Upper lobe of left lung (tissue), 6 donors: ENCODE measurements around the gene PCGF1. TPM values are rescaled to one million over a fixed set of nuclear protein-coding genes. Genes with fewer than 3 reads are reported as not detected.

ENCODE experiments used
- ATAC-seq, 2 donors: fragments of 200-7000 bp; cut with Tn5 transposase; one replicate each; pipeline ENCODE4 v1.9.1; 2022; ENCODE audit warnings: mild to moderate bottlenecking in 2 of 2, moderate library complexity in 2 of 2; ENCODE audit not compliant: low FRiP score in 2 of 2
- DNase-seq, 2 donors: peaks; one replicate each; pipeline ENCODE4 v3.0.0-alpha.2; 2019 to 2020
- H3K27ac ChIP-seq, 4 donors: fragments of 200-600 bp; sonication (generic); one replicate each; pipeline ENCODE4 v1.5.1; 2016 to 2019
- H3K27me3 ChIP-seq, 4 donors: fragments of 200-600 bp; sonication (generic); one replicate each; pipeline ENCODE4 v1.5.1; 2017 to 2019
- H3K36me3 ChIP-seq, 4 donors: fragments of 200-600 bp; sonication (generic); one replicate each; pipeline ENCODE4 v1.5.1; 2016 to 2019
- H3K4me1 ChIP-seq, 4 donors: fragments of 200-600 bp; sonication (generic); one replicate each; pipeline ENCODE4 v1.5.1; 2018 to 2019
- H3K4me3 ChIP-seq, 4 donors: fragments of 200-600 bp; sonication (generic); one replicate each; pipeline ENCODE4 v1.5.1; 2017 to 2019; ENCODE audit warnings: mild to moderate bottlenecking in 2 of 4, moderate library complexity in 1 of 4
- H3K9me3 ChIP-seq, 4 donors: fragments of 200-600 bp; sonication (generic); one replicate each; pipeline ENCODE4 v1.5.1; 2018 to 2019
- EP300 ChIP-seq, 4 donors: sonication (generic); formaldehyde crosslinking; IDR thresholded peaks; one replicate each; pipeline ENCODE4 v1.5.1; 2017; ENCODE audit warnings: antibody characterized with exemption in 4 of 4, control low read depth in 2 of 4
- POLR2A ChIP-seq, 4 donors: fragments of 450-650 bp; IDR thresholded peaks; one replicate each; pipeline ENCODE4 v1.5.1; 2016 to 2017; ENCODE audit warnings: antibody characterized with exemption in 4 of 4, mild to moderate bottlenecking in 2 of 4
- POLR2AphosphoS5 ChIP-seq, 2 donors: sonication (generic); formaldehyde crosslinking; IDR thresholded peaks; one replicate each; pipeline ENCODE4 v1.5.1; 2017; ENCODE audit warnings: antibody characterized with exemption in 2 of 2
- WGBS, 2 donors: methylation state at CpG; one replicate each; pipeline ENCODE4 v1.1.5; 2017 to 2018; 5-methylcytosine and 5-hydroxymethylcytosine counted together
- total RNA-seq, 6 donors: library from RNA; depleted of rRNA in 4 of 6; stranded (reverse); fragments of >200 nt in 4 of 6; gene quantifications; one replicate each; pipeline versions ENCODE4 v1.1.0 to v1.2.1, GENCODE V29; 2016 to 2021
- TF ChIP-seq, protein P1 (sequence below), 6 experiments: fragments of 450-650 bp in 4 of 6; fragments of 200-600 bp in 2 of 6; sonication (generic) in 2 of 6; IDR thresholded peaks; one replicate each; pipeline ENCODE4 v1.5.1; 2016 to 2019; ENCODE audit warnings: antibody characterized with exemption in 6 of 6
- donor health status: DM: no; HTN: no; CAD: no; lungs with moderate emphysema.
- donor health status: DM: no; HTN: yes; CAD: no; lungs with severe emphysema.

Gene PCGF1
- total RNA-seq, 6 donors from 2014 or later: 15.4 to 43.2 (median 34.6) TPM

- DNase-seq (peak; percentile 63 to 92), ATAC-seq (peak; percentile 69 to 86)
- H3K27me3 ChIP-seq: no peaks in the 10 kb centered on the region
- H3K4me1 ChIP-seq: peaks cover 11 to 28% (median 13%) of the 10 kb centered on the region in 4 donors
- 2 to 7% methylated on average over 41 to 47 of the region's 58 CpGs for WGBS, 2 donors
- H3K27ac ChIP-seq: peak overlapping the region; percentile 87 to 89 (median 88)
- TF ChIP-seq EP300 (IDR thresholded peaks at IDR 0.05) (no peak), POLR2A (IDR thresholded peaks at IDR 0.05) (no peak), POLR2AphosphoS5 (IDR thresholded peaks at IDR 0.05) (no peak)
- TF ChIP-seq, protein P1, sequence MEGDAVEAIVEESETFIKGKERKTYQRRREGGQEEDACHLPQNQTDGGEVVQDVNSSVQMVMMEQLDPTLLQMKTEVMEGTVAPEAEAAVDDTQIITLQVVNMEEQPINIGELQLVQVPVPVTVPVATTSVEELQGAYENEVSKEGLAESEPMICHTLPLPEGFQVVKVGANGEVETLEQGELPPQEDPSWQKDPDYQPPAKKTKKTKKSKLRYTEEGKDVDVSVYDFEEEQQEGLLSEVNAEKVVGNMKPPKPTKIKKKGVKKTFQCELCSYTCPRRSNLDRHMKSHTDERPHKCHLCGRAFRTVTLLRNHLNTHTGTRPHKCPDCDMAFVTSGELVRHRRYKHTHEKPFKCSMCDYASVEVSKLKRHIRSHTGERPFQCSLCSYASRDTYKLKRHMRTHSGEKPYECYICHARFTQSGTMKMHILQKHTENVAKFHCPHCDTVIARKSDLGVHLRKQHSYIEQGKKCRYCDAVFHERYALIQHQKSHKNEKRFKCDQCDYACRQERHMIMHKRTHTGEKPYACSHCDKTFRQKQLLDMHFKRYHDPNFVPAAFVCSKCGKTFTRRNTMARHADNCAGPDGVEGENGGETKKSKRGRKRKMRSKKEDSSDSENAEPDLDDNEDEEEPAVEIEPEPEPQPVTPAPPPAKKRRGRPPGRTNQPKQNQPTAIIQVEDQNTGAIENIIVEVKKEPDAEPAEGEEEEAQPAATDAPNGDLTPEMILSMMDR (IDR thresholded peaks at IDR 0.05): peak in 3 of 6 experiments; percentile 8 to 33 (median 24)
- H3K36me3 ChIP-seq: peaks cover 0 to 9% (median 7%) of the 10 kb centered on the region in 4 donors
- H3K4me3 ChIP-seq: peak overlapping the region; percentile 68 to 97 (median 72)
- no peaks in the 10 kb centered on the region for H3K9me3 ChIP-seq
Measured at GRCh38 chr2:74554820-74555531, 47.5 kb upstream of the PCGF1 start.

DNA sequence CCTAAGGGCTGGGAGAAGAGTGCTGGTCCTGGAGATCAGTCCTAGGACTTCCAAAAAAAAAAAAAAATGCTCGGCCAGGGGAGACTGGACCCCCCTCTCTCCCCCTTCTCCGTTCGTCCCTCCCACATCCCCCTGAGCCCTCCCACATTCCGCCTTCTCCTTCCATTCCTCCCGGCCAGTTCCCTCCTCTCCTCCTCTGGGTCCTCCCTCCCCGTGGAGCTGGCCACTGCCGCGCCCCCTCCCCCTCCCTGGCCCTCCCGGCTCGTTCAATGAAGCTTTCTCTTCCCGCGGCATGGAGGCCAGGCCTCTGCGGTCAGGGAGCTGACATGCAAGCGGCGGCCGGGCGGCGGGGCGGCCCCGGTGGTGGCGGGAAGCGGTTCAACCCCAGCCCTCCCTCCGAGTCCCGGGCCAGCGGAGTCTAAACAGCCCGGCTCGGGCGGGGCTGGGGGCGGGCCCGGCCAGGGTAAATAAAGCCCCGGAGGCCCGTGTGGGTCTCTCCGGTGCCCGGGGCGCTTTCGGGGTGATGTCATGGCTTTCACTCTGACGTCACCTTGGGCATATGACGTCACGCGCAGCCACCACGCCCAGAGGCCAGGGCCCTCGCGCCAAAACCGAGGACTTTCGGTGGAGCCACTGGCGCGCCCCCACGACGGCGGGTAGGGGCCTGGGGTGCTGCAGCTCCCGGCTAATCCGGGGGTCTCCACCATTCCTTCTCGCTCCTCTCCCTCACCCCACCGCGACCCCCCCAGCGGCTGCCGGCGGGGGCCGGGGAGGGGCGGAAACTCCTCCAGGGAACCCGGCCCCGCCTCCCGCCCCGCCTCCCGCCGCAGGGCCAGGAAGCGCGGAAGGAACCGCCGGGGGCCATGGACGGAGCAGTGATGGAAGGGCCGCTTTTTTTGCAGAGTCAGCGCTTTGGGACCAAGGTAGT lies 46.7 kb upstream of the PCGF1 start, which contains the start of the genes DOK1 and LOXL3:
TSS of gene DOK1 (plus strand) at position 829 of the 928 bp plus-strand sequence. CDS start at position 864, 35 bp downstream.
TSS of gene LOXL3 (minus strand) at position 51 of the 928 bp plus-strand sequence. CDS start 1,308 bp downstream, outside the sequence.
- peak; percentile 92 to 94 for ATAC-seq
- Histone ChIP-seq H3K27me3 (no peaks in the 10 kb centered on the region), H3K27ac (peak within 1 kb of the TSS; percentile 87 to 89 (median 88)), H3K36me3 (peaks cover 0 to 9% (median 7%) of the 10 kb centered on the region in 4 donors), H3K4me1 (peaks cover 18 to 37% (median 21%) of the 10 kb centered on the region in 4 donors), H3K4me3 (peak within 1 kb of the TSS; percentile 68 to 97 (median 72)), H3K9me3 (no peaks in the 10 kb centered on the region)
- 2% methylated on average over 28 to 48 of the region's 73 CpGs for WGBS, 2 donors
- TF ChIP-seq EP300 (IDR thresholded peaks at IDR 0.05) (no peak), POLR2AphosphoS5 (IDR thresholded peaks at IDR 0.05) (peak in 1 of 2 donors; percentile 51), POLR2A (IDR thresholded peaks at IDR 0.05) (peak in 2 of 4 donors; percentile 40 to 55)
- TF ChIP-seq, protein P1 (IDR thresholded peaks at IDR 0.05): peak in 1 of 6 experiments; percentile 25
- DNase-seq: peak; percentile 92 to 98

DNA sequence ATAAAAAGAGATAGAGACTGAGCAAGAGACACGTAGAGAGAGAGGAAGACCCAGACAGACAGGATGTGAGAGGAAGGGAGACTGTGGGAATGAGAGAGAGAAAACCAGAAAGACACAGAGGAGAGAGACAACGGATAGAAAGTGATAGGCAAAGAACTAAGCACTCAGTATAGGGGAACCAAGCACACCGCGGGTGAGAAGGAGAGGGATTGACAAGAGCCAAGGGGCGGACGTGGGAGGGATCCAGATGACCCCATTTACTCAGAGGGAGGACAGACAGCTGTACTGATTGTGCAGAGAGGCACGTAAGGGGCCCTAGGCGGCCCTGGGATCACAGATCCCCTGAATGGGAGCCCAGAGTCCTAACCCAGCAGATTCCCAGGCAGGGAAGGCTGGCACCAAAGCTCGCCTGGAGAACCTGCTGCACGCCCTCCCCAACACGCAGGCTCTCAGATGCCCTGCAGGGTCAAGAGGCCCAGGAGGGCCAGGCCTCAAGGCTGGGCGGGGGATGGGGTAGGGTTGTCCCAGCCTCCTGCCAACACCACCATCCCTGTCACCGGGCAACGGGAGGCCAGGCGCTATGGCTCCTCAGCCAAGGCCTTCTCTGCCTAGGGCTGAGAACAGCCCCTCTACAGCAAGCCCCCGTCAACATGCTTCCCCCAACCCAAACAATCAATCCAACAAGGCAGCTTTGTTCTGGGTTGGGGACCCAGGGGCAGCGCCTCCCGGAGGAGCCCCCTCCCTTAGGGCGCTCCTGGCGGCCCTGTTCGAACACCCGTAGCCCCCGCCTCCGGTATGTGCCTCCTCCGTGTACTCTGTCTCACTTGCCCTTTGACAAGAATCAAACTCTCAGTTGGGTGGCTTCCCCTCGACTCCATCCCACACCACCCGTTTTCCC lies 45.7 kb upstream of the PCGF1 start:
- H3K4me3 ChIP-seq: peak overlapping the region in 3 of 4 donors; percentile 70 to 97 (median 73)
- ATAC-seq: no peak
- no peaks in the 10 kb centered on the region for H3K9me3 ChIP-seq
- DNase-seq: peak in 1 of 2 donors; percentile 58
- TF ChIP-seq, protein P1 (IDR thresholded peaks at IDR 0.05): no peak
- TF ChIP-seq EP300 (IDR thresholded peaks at IDR 0.05) (no peak), POLR2A (IDR thresholded peaks at IDR 0.05) (no peak)
- H3K27ac ChIP-seq: peak overlapping the region in 2 of 4 donors; percentile 88 to 89
- no peaks in the 10 kb centered on the region for H3K27me3 ChIP-seq
- H3K36me3 ChIP-seq: peaks cover 0 to 9% (median 7%) of the 10 kb centered on the region in 4 donors
- H3K4me1 ChIP-seq: peaks cover 21 to 47% (median 24%) of the 10 kb centered on the region in 4 donors
- WGBS, 2 donors: 57 to 58% methylated on average over 19 to 26 of the region's 27 CpGs
